Calu3 (cell line): ENCODE results near the gene IL1F10. TPM values are rescaled to one million over a fixed set of nuclear protein-coding genes. Genes with fewer than 3 reads are reported as not detected.

Experiments used
- BruUV-seq: library from RNA; stranded (reverse); fragments of 400-500 nt; replicated peaks from 2 replicates; lab custom pipeline; 2021; lab: Mats Ljungman, UMichigan
- CTCF ChIA-PET: fragments of 300-600 bp; sonication (Branson Sonifier 250); formaldehyde crosslinking; loops from one replicate; lab custom pipeline; 2022; ENCODE audit warnings: antibody characterized with exemption; lab: Charles Lee
- DNase-seq: peaks from one replicate; pipeline ENCODE4 v3.0.0; 2022
- H3K27ac Mint-ChIP-seq: one replicate; pipeline ENCODE4 v1.8.0; 2022; ENCODE audit warnings: mixed read lengths; ENCODE audit not compliant: unreplicated experiment
- H3K27me3 Mint-ChIP-seq: one replicate; pipeline ENCODE4 v1.8.0; 2022; ENCODE audit warnings: mixed read lengths; ENCODE audit not compliant: unreplicated experiment
- H3K36me3 Mint-ChIP-seq: one replicate; pipeline ENCODE4 v1.8.0; 2022; ENCODE audit warnings: mild to moderate bottlenecking, moderate library complexity, mixed read lengths; ENCODE audit not compliant: insufficient read depth, unreplicated experiment
- H3K4me1 Mint-ChIP-seq: one replicate; pipeline ENCODE4 v1.8.0; 2022; ENCODE audit warnings: mild to moderate bottlenecking, low read depth, mixed read lengths; ENCODE audit not compliant: unreplicated experiment
- H3K4me3 Mint-ChIP-seq: one replicate; pipeline ENCODE4 v1.8.0; 2022; ENCODE audit warnings: mild to moderate bottlenecking, low read depth, moderate library complexity, mixed read lengths; ENCODE audit not compliant: unreplicated experiment
- H3K9me3 Mint-ChIP-seq: one replicate; pipeline ENCODE4 v1.8.0; 2022; ENCODE audit warnings: low read depth, mixed read lengths; ENCODE audit not compliant: unreplicated experiment
- intact Hi-C: fragments of 100-400 bp; cut with micrococcal nuclease; formaldehyde crosslinking; loops from one replicate; pipeline ENCODE4 v1.10.0; 2022; ENCODE audit not compliant: unreplicated experiment
- total RNA-seq: library from RNA; stranded (reverse); gene quantifications from 2 replicates; pipeline ENCODE4 v1.2.3, GENCODE V29; 2022
- TF ChIP-seq, protein P1 (sequence below): fragments of 200-600 bp; IDR thresholded peaks from one replicate; pipeline ENCODE4 v1.8.0; 2022; ENCODE audit warnings: antibody characterized with exemption; ENCODE audit not compliant: unreplicated experiment

The IL1F10 gene
- total RNA-seq, 1 experiment from 2014 or later = not detected

DNA sequence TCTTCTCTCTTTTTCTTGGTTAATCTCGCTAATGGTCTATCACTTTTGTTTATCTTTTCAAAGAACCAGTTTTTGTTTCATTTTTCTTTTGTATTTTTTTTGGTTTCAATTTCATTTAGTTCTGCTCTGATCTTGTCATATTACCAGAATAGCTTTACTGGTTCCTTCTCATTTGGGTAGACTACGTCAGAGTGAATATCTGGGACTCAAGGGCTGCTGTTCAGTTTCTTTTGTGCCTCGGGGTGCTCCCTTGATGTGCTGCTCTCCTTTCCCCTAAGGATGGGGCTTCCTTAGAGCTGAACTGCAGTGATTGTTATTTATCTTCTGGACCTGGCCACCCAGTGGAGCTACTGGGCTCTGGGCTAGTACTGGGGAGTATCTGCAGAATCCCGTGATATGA lies 30.3 kb downstream of the IL1F10 start:
- H3K4me1 Mint-ChIP-seq = no peaks in the 10 kb centered on the region
- peaks cover 7% of the 10 kb centered on the region for H3K9me3 Mint-ChIP-seq
- no TSS peak for BruUV-seq
- no peak for DNase-seq
- TF ChIP-seq, protein P1, sequence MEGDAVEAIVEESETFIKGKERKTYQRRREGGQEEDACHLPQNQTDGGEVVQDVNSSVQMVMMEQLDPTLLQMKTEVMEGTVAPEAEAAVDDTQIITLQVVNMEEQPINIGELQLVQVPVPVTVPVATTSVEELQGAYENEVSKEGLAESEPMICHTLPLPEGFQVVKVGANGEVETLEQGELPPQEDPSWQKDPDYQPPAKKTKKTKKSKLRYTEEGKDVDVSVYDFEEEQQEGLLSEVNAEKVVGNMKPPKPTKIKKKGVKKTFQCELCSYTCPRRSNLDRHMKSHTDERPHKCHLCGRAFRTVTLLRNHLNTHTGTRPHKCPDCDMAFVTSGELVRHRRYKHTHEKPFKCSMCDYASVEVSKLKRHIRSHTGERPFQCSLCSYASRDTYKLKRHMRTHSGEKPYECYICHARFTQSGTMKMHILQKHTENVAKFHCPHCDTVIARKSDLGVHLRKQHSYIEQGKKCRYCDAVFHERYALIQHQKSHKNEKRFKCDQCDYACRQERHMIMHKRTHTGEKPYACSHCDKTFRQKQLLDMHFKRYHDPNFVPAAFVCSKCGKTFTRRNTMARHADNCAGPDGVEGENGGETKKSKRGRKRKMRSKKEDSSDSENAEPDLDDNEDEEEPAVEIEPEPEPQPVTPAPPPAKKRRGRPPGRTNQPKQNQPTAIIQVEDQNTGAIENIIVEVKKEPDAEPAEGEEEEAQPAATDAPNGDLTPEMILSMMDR = no peak
- H3K36me3 Mint-ChIP-seq = no peaks in the 10 kb centered on the region
- H3K4me3 Mint-ChIP-seq = no peak overlapping the region
- H3K27ac Mint-ChIP-seq = no peak overlapping the region
- no peaks in the 10 kb centered on the region for H3K27me3 Mint-ChIP-seq
- intact Hi-C loops = no loop called here
- CTCF ChIA-PET = interaction anchor here (0.6 kb wide), 1 partner anchor 22 kb away, joined by 3 read pairs; no protein-coding TSS in a partner anchor

DNA sequence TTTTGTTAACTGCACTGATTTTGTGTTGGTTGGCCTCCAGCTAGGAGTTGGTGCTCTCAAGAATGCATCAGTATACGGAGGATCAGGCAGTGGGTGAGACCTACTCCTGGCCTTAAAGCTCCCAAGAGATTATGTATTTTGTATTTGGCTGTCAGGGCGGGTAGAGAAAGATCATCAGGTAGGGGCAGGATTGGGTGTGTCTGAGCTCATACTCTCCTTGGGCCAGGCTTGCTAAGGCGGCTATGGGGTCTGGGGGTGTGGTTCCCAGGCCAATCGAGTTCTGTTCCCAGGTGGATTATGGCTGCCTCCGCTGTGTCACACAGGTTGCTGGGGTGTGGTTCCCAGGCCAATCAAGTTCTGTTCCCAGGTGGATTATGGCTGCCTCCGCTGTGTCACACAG lies 30.8 kb downstream of the IL1F10 start:
- BruUV-seq = no TSS peak
- no peaks in the 10 kb centered on the region for H3K4me1 Mint-ChIP-seq
- H3K9me3 Mint-ChIP-seq = peaks cover 11% of the 10 kb centered on the region
- no peak overlapping the region for H3K4me3 Mint-ChIP-seq
- H3K36me3 Mint-ChIP-seq = no peaks in the 10 kb centered on the region
- TF ChIP-seq, protein P1 = no peak
- no peaks in the 10 kb centered on the region for H3K27me3 Mint-ChIP-seq
- H3K27ac Mint-ChIP-seq = no peak overlapping the region
- no peak for DNase-seq
- CTCF ChIA-PET = no interaction called here
- intact Hi-C loops = no loop called here

DNA sequence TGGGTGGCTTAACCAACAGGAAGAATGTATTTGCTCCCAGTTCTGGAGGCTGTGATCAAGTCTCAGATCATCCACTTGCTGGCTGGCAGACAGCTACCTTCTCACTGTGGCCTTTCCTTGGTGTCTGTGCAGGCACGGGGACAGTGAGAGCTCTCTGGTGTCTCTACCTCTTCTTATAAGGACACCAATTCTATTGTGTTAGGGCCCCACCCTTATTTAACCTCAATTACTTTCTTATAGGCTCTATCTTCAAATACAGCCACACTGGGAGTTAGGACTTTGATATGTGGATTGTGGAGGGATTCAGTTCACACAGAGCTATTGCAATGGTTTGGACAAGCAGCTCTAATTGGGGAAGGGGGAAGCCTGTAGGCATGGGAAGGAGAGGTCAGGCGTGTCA lies 34.4 kb downstream of the IL1F10 start:
- CTCF ChIA-PET = no interaction called here
- TF ChIP-seq, protein P1 = no peak
- DNase-seq = no peak
- peaks cover 11% of the 10 kb centered on the region for H3K9me3 Mint-ChIP-seq
- BruUV-seq = no TSS peak
- H3K4me1 Mint-ChIP-seq = no peaks in the 10 kb centered on the region
- H3K27me3 Mint-ChIP-seq = no peaks in the 10 kb centered on the region
- intact Hi-C loops = no loop called here
- H3K36me3 Mint-ChIP-seq = no peaks in the 10 kb centered on the region
- H3K27ac Mint-ChIP-seq = no peak overlapping the region
- H3K4me3 Mint-ChIP-seq = no peak overlapping the region

- H3K4me1 Mint-ChIP-seq = no peaks in the 10 kb centered on the region
- no peak overlapping the region for H3K4me3 Mint-ChIP-seq
- no peaks in the 10 kb centered on the region for H3K27me3 Mint-ChIP-seq
- H3K9me3 Mint-ChIP-seq = peaks cover 7% of the 10 kb centered on the region
- no peaks in the 10 kb centered on the region for H3K36me3 Mint-ChIP-seq
- no TSS peak for BruUV-seq
- CTCF ChIA-PET = interaction anchor here (0.7 kb wide), 1 partner anchor 23 kb away, joined by 3 read pairs; no protein-coding TSS in a partner anchor
- intact Hi-C loops = no loop called here
- DNase-seq = no peak
- no peak overlapping the region for H3K27ac Mint-ChIP-seq
- TF ChIP-seq, protein P1 = no peak
These were observed 35.5 kb downstream of the IL1F10 start for GRCh38 chr2:113103277-113103676.
